ENCODE measurements around the gene DNAJB7. TPM values are rescaled to one million over a fixed set of nuclear protein-coding genes. Genes with fewer than 3 reads are reported as not detected.
"Not testable (repeated sequence)": the region's sequence is repeated elsewhere in the genome, so short reads cannot be mapped to it uniquely, and the experiment has no call there.

Gene DNAJB7
- total RNA-seq, 2 experiments from 2014 or later, result not detected

- CTCF ChIA-PET, result interaction anchor here (0.8 to 2.2 kb wide), 3 partner anchors 11 to 55 kb away, joined by 3 to 6 read pairs (median 4); partner anchors contain the start of genes SLC25A17, ST13 and XPNPEP3
- H3K27ac Mint-ChIP-seq; H3K9me3 Mint-ChIP-seq (ENCODE audit: low read depth); intact Hi-C loops (cut with DNase I, micrococcal nuclease); POLR2A ChIA-PET; H3K4me1 Mint-ChIP-seq; H3K4me3 Mint-ChIP-seq; DNase-seq; ATAC-seq; H3K36me3 Mint-ChIP-seq (ENCODE audit: low read depth); H3K27me3 Mint-ChIP-seq: not testable (repeated sequence)
Observed at GRCh38 chr22:40868379-40868778, 6.5 kb upstream of the DNAJB7 start.

- no peak overlapping the region for H3K27ac Mint-ChIP-seq
- H3K36me3 Mint-ChIP-seq (ENCODE audit: low read depth), result peaks cover 2% of the 10 kb centered on the region
- intact Hi-C loops (cut with DNase I, micrococcal nuclease), result no loop called here
- H3K4me1 Mint-ChIP-seq, result peaks cover 11% of the 10 kb centered on the region
- no peak for ATAC-seq
- DNase-seq, result no peak
- no peak overlapping the region for H3K4me3 Mint-ChIP-seq
- no peaks in the 10 kb centered on the region for H3K27me3 Mint-ChIP-seq
- ChIA-PET POLR2A (interaction anchor here (0.6 kb wide), 1 partner anchor 11 kb away, joined by 4 read pairs; the partner anchor contains the start of gene ST13), CTCF (interaction anchor here (0.8 to 2.2 kb wide), 7 partner anchors 10 to 48 kb away, joined by 3 to 6 read pairs (median 4); partner anchors contain the start of genes SLC25A17, ST13 and XPNPEP3)
- H3K9me3 Mint-ChIP-seq (ENCODE audit: low read depth), result no peaks in the 10 kb centered on the region
Observed at GRCh38 chr22:40867109-40867508, 5.2 kb upstream of the DNAJB7 start.

- ChIA-PET POLR2A (no interaction called here), CTCF (interaction anchor here (0.6 to 0.7 kb wide), 2 partner anchors 37 to 84 kb away, joined by 3 read pairs; no protein-coding TSS in a partner anchor)
- peaks cover 9% of the 10 kb centered on the region for H3K36me3 Mint-ChIP-seq (ENCODE audit: low read depth)
- H3K27ac Mint-ChIP-seq, result no peak overlapping the region
- DNase-seq (no peak), ATAC-seq (no peak)
- intact Hi-C loops (cut with DNase I, micrococcal nuclease), result no loop called here
- H3K9me3 Mint-ChIP-seq (ENCODE audit: low read depth), result no peaks in the 10 kb centered on the region
- no peak overlapping the region for H3K4me3 Mint-ChIP-seq
- peaks cover 31% of the 10 kb centered on the region for H3K4me1 Mint-ChIP-seq
- H3K27me3 Mint-ChIP-seq, result no peaks in the 10 kb centered on the region
Observed at GRCh38 chr22:40862537-40862936, 624 bp upstream of the DNAJB7 start.

- ATAC-seq (no peak), DNase-seq (no peak)
- H3K9me3 Mint-ChIP-seq (ENCODE audit: low read depth), result no peaks in the 10 kb centered on the region
- H3K36me3 Mint-ChIP-seq (ENCODE audit: low read depth), result peaks cover 24% of the 10 kb centered on the region
- peak overlapping the region; percentile 97 for H3K4me3 Mint-ChIP-seq
- H3K27ac Mint-ChIP-seq, result peak overlapping the region; percentile 99
- intact Hi-C loops (cut with DNase I, micrococcal nuclease), result loop anchor here (1.0 to 5.0 kb wide), 11 partner anchors 40 to 763 kb away; partner anchors contain the start of genes ACO2 (in 1 of the 2), DESI1 (in 1 of the 2), EP300 (in 1 of the 2) and L3MBTL2 (in 1 of the 2)
- H3K4me1 Mint-ChIP-seq, result peaks cover 49% of the 10 kb centered on the region
- CTCF ChIA-PET, result interaction anchor here (0.5 to 2.2 kb wide), 8 partner anchors 10 to 813 kb away, joined by 3 to 11 read pairs (median 4); partner anchors contain the start of gene SLC25A17
- no peaks in the 10 kb centered on the region for H3K27me3 Mint-ChIP-seq
- POLR2A ChIA-PET, result interaction anchor here (0.5 to 1.3 kb wide), 6 partner anchors 38 to 831 kb away, joined by 3 to 8 read pairs (median 3); partner anchors contain the start of genes PHF5A, PMM1, SLC25A17 and SNU13
Observed at GRCh38 chr22:40857309-40857855, 4.5 kb downstream of the DNAJB7 start.

GRCh38 chr22:40856513-40857308, 5.2 kb downstream of the DNAJB7 start, which contains the start of the genes ST13 and XPNPEP3:
Gene ST13 (minus strand): TSS chr22:40856639. CDS start chr22:40856540, 99 bp downstream.
Gene XPNPEP3 (plus strand): TSS chr22:40857148. CDS start chr22:40857182, 34 bp downstream.
- Mint-ChIP-seq H3K27me3 (no peaks in the 10 kb centered on the region), H3K4me1 (peaks cover 53% of the 10 kb centered on the region), H3K27ac (peak within 1 kb of the TSS; percentile 99), H3K4me3 (peak within 1 kb of the TSS; percentile 97), H3K36me3 (ENCODE audit: low read depth) (peaks cover 26% of the 10 kb centered on the region), H3K9me3 (ENCODE audit: low read depth) (no peaks in the 10 kb centered on the region)
- POLR2A ChIA-PET, result interaction anchor here (0.5 to 1.3 kb wide), 9 partner anchors 11 to 832 kb away, joined by 3 to 8 read pairs (median 3); partner anchors contain the start of genes PHF5A, PMM1, SLC25A17 and SNU13
- intact Hi-C loops (cut with DNase I, micrococcal nuclease), result loop anchor here (1.0 to 5.0 kb wide), 19 partner anchors 37 to 764 kb away; partner anchors contain the start of genes RBX1 (in 2 of the 2), SLC25A17 (in 2 of the 2), ACO2 (in 1 of the 2) and DESI1 (in 1 of the 2)
- DNase-seq, result peak; percentile 98
- ATAC-seq, result peak; percentile 96
- CTCF ChIA-PET, result interaction anchor here (0.5 to 2.2 kb wide), 8 partner anchors 10 to 812 kb away, joined by 3 to 11 read pairs (median 4); partner anchors contain the start of gene SLC25A17

GRCh38 chr22:40855979-40856512, 5.9 kb downstream of the DNAJB7 start:
- Mint-ChIP-seq H3K27me3 (no peaks in the 10 kb centered on the region), H3K36me3 (ENCODE audit: low read depth) (peaks cover 30% of the 10 kb centered on the region), H3K4me3 (peak overlapping the region; percentile 97), H3K27ac (peak overlapping the region; percentile 99), H3K4me1 (peaks cover 59% of the 10 kb centered on the region), H3K9me3 (ENCODE audit: low read depth) (no peaks in the 10 kb centered on the region)
- intact Hi-C loops (cut with DNase I, micrococcal nuclease), result loop anchor here (1.0 to 5.0 kb wide), 16 partner anchors 37 to 765 kb away; partner anchors contain the start of genes RBX1 (in 2 of the 2), SLC25A17 (in 2 of the 2), ACO2 (in 1 of the 2) and DESI1 (in 1 of the 2)
- CTCF ChIA-PET, result interaction anchor here (1.5 to 2.2 kb wide), 4 partner anchors 36 to 173 kb away, joined by 3 to 11 read pairs (median 6); partner anchors contain the start of gene SLC25A17
- ATAC-seq, result peak; percentile 14
- POLR2A ChIA-PET, result interaction anchor here (0.6 to 1.3 kb wide), 5 partner anchors 11 to 734 kb away, joined by 3 to 5 read pairs (median 3); partner anchors contain the start of genes PMM1 and TNRC6B
- peak; percentile 53 for DNase-seq

GRCh38 chr22:40855071-40855978, 6.6 kb downstream of the DNAJB7 start:
- Mint-ChIP-seq H3K4me1 (peaks cover 59% of the 10 kb centered on the region), H3K27ac (peak overlapping the region; percentile 79), H3K27me3 (no peaks in the 10 kb centered on the region), H3K9me3 (ENCODE audit: low read depth) (no peaks in the 10 kb centered on the region), H3K36me3 (ENCODE audit: low read depth) (peaks cover 28% of the 10 kb centered on the region), H3K4me3 (peak overlapping the region; percentile 97)
- peak; percentile 37 for DNase-seq
- CTCF ChIA-PET, result interaction anchor here (0.7 to 2.2 kb wide), 6 partner anchors 12 to 172 kb away, joined by 3 to 11 read pairs (median 3); no protein-coding TSS in a partner anchor
- POLR2A ChIA-PET, result interaction anchor here (0.6 to 0.7 kb wide), 3 partner anchors 251 to 731 kb away, joined by 3 to 5 read pairs (median 3); partner anchors contain the start of gene PHF5A
- intact Hi-C loops (cut with DNase I, micrococcal nuclease), result loop anchor here in 1 of 2 experiments (5.0 kb wide), 4 partner anchors 42 to 612 kb away; partner anchors contain the start of genes ACO2, EP300, PHF5A and TOB2
- no peak for ATAC-seq

GRCh38 chr22:40853961-40854360, 8.0 kb downstream of the DNAJB7 start:
- Mint-ChIP-seq H3K4me1 (peaks cover 58% of the 10 kb centered on the region), H3K4me3 (peak overlapping the region; percentile 97), H3K36me3 (ENCODE audit: low read depth) (peaks cover 34% of the 10 kb centered on the region), H3K27ac (peak overlapping the region; percentile 57), H3K9me3 (ENCODE audit: low read depth) (no peaks in the 10 kb centered on the region), H3K27me3 (no peaks in the 10 kb centered on the region)
- CTCF ChIA-PET, result interaction anchor here (0.6 to 1.3 kb wide), 6 partner anchors 19 to 651 kb away, joined by 3 to 5 read pairs (median 4); no protein-coding TSS in a partner anchor
- DNase-seq (no peak), ATAC-seq (no peak)
- POLR2A ChIA-PET, result interaction anchor here (0.9 kb wide), 1 partner anchor 45 kb away, joined by 4 read pairs; no protein-coding TSS in a partner anchor
- intact Hi-C loops (cut with DNase I, micrococcal nuclease), result no loop called here

- Mint-ChIP-seq H3K27me3 (no peaks in the 10 kb centered on the region), H3K27ac (peak overlapping the region; percentile 39), H3K4me1 (peaks cover 53% of the 10 kb centered on the region), H3K4me3 (peak overlapping the region; percentile 97), H3K9me3 (ENCODE audit: low read depth) (no peaks in the 10 kb centered on the region), H3K36me3 (ENCODE audit: low read depth) (peaks cover 34% of the 10 kb centered on the region)
- intact Hi-C loops (cut with DNase I, micrococcal nuclease), result no loop called here
- ChIA-PET POLR2A (interaction anchor here (0.7 to 0.9 kb wide), 2 partner anchors 23 to 46 kb away, joined by 3 to 4 read pairs; no protein-coding TSS in a partner anchor), CTCF (interaction anchor here (0.6 to 1.2 kb wide), 4 partner anchors 12 to 652 kb away, joined by 3 to 7 read pairs (median 4); no protein-coding TSS in a partner anchor)
- ATAC-seq (no peak), DNase-seq (no peak)
Observed at GRCh38 chr22:40853333-40853732, 8.6 kb downstream of the DNAJB7 start.

Data from activated CD4-positive, alpha-beta T cell treated with anti-CD3 and anti-CD28 coated beads for 36 hours (primary cell).